H1 (cell line): Measurements from ENCODE around the gene EIF4E2. TPM values are rescaled to one million over a fixed set of nuclear protein-coding genes. Genes with fewer than 3 reads are reported as not detected.

Experiments
- CTCF ChIA-PET: fragments of 300-600 bp; sonication (Branson Sonifier 250); formaldehyde crosslinking; loops from one replicate; lab custom pipeline; 2021; ENCODE audit not compliant: partially characterized antibody; lab: Charles Lee
- POLR2A ChIA-PET: fragments of 300-600 bp; sonication (Branson Sonifier 250); formaldehyde crosslinking; loops from one replicate; lab custom pipeline; 2021; ENCODE audit warnings: inconsistent platforms; ENCODE audit not compliant: partially characterized antibody; lab: Charles Lee
- DNase-seq, 2 experiments: peaks; one replicate each; pipeline versions ENCODE4 v3.0.0 to v3.0.0-alpha.2; 2010 to 2022; ENCODE audit warnings: low spot score in 2 of 2, low read depth in 1 of 2, mixed read lengths in 1 of 2
- FAIRE-seq: peaks from 2 replicates; lab custom pipeline; 2011; peaks lifted over from hg19 to GRCh38; lab: Jason Lieb, UNC
- H2AFZ ChIP-seq: 2 replicates; pipeline ENCODE4 v1.8.1; 2012; ENCODE audit warnings: low read length, inconsistent platforms
- H2AK5ac ChIP-seq: 2 replicates; pipeline ENCODE4 v1.6.1; 2013; ENCODE audit warnings: low read depth, low read length
- H2BK120ac ChIP-seq: replicated peaks from 2 replicates; pipeline ENCODE3; 2013; ENCODE audit warnings: low read depth, low read length, inconsistent platforms
- H2BK12ac ChIP-seq: 2 replicates; pipeline ENCODE4 v1.6.1; 2013; ENCODE audit warnings: low read depth, low read length
- H2BK15ac ChIP-seq: 2 replicates; pipeline ENCODE4 v1.6.1; 2013; ENCODE audit warnings: low read length
- H2BK20ac ChIP-seq: 2 replicates; pipeline ENCODE4 v1.6.1; 2013; ENCODE audit warnings: low read length
- H2BK5ac ChIP-seq: 2 replicates; pipeline ENCODE4 v1.6.1; 2013; ENCODE audit warnings: low read depth, low read length
- H3K14ac ChIP-seq: 2 replicates; pipeline ENCODE4 v1.6.1; 2013; ENCODE audit warnings: inconsistent platforms; ENCODE audit not compliant: insufficient read length
- H3K18ac ChIP-seq: 2 replicates; pipeline ENCODE4 v1.6.1; 2013; ENCODE audit warnings: low read length; ENCODE audit errors: extremely low read depth
- H3K23ac ChIP-seq: 2 replicates; pipeline ENCODE4 v1.6.1; 2013; ENCODE audit warnings: inconsistent platforms; ENCODE audit not compliant: insufficient read length
- H3K23me2 ChIP-seq: 2 replicates; pipeline ENCODE4 v1.6.1; 2013; ENCODE audit warnings: low read depth, low read length
- H3K27ac ChIP-seq: 2 replicates; pipeline ENCODE4 v1.6.1; 2011; ENCODE audit warnings: low read depth, low read length, inconsistent platforms
- H3K27me3 ChIP-seq, 4 experiments: replicated peaks in 1 of 4; 1 replicate in 1 of 4; 2 replicates in 3 of 4; pipeline versions ENCODE4 v1.6.1 to v1.8.1; 2011 to 2013; ENCODE audit warnings: low read length in 3 of 4, mild to moderate bottlenecking in 3 of 4, inconsistent platforms in 2 of 4, mixed read lengths in 2 of 4, moderate library complexity in 1 of 4; ENCODE audit not compliant: control insufficient read depth in 3 of 4, insufficient read depth in 3 of 4; ENCODE audit errors: extremely low read depth in 1 of 4
- H3K36me3 ChIP-seq, 4 experiments: 2 replicates each; pipeline versions ENCODE4 v1.6.1 to v1.8.1; 2011 to 2013; ENCODE audit warnings: mild to moderate bottlenecking in 4 of 4, low read length in 3 of 4, moderate library complexity in 2 of 4, control low read depth in 1 of 4, inconsistent platforms in 1 of 4; ENCODE audit not compliant: insufficient read depth in 4 of 4, control insufficient read depth in 2 of 4
- H3K4ac ChIP-seq: replicated peaks from 2 replicates; pipeline ENCODE3; 2013; ENCODE audit warnings: low read length, low read depth, mixed read lengths, inconsistent platforms; ENCODE audit not compliant: insufficient read length
- H3K4me1 ChIP-seq, 4 experiments: replicated peaks in 1 of 4; 1 replicate in 1 of 4; 2 replicates in 3 of 4; pipeline versions ENCODE4 v1.6.1 to v1.8.1; 2011 to 2013; ENCODE audit warnings: low read length in 3 of 4, inconsistent platforms in 2 of 4, mixed read lengths in 1 of 4; ENCODE audit not compliant: insufficient read depth in 4 of 4, control insufficient read depth in 3 of 4
- H3K4me2 ChIP-seq, 2 experiments: 2 replicates each; pipeline versions ENCODE4 v1.6.1 to v1.8.1; 2011 to 2013; ENCODE audit warnings: low read depth in 2 of 2, low read length in 2 of 2, control low read depth in 1 of 2, inconsistent platforms in 1 of 2, mild to moderate bottlenecking in 1 of 2; ENCODE audit not compliant: insufficient read depth in 1 of 2
- H3K4me3 ChIP-seq, 4 experiments: fragments of 200-600, 300-600 bp in 1 of 4; sonication (generic), shearing (Covaris generic), sonication (Bioruptor Twin) in 1 of 4; 2 replicates each; pipeline versions ENCODE4 v1.5.1 to v1.8.1; 2011 to 2016; ENCODE audit warnings: low read length in 4 of 4, low read depth in 3 of 4, control low read depth in 2 of 4, inconsistent platforms in 2 of 4, mild to moderate bottlenecking in 2 of 4, mixed read lengths in 1 of 4, moderate library complexity in 1 of 4; ENCODE audit not compliant: insufficient read depth in 2 of 4; ENCODE audit errors: extremely low read depth in 1 of 4
- H3K56ac ChIP-seq: replicated peaks from 2 replicates; pipeline ENCODE3; 2013; ENCODE audit warnings: low read depth, mild to moderate bottlenecking, mixed read lengths, low read length, inconsistent platforms; ENCODE audit not compliant: insufficient read length
- H3K79me1 ChIP-seq: 2 replicates; pipeline ENCODE4 v1.6.1; 2013; ENCODE audit warnings: low read depth, low read length, control low read depth
- H3K79me2 ChIP-seq, 2 experiments: 2 replicates each; pipeline versions ENCODE4 v1.6.1 to v1.8.1; 2012 to 2013; ENCODE audit warnings: low read length in 2 of 2, mild to moderate bottlenecking in 2 of 2, inconsistent platforms in 1 of 2; ENCODE audit not compliant: insufficient read depth in 2 of 2, control insufficient read depth in 1 of 2
- H3K9ac ChIP-seq, 4 experiments: replicated peaks in 1 of 4; 1 replicate in 1 of 4; 2 replicates in 3 of 4; pipeline versions ENCODE4 v1.6.1 to v1.8.1; 2011 to 2013; ENCODE audit warnings: low read depth in 3 of 4, low read length in 3 of 4, control low read depth in 2 of 4, mild to moderate bottlenecking in 2 of 4, moderate library complexity in 2 of 4, inconsistent platforms in 1 of 4; ENCODE audit errors: extremely low read depth in 1 of 4
- H3K9me3 ChIP-seq, 2 experiments: 2 replicates each; pipeline versions ENCODE4 v1.6.1 to v1.8.1; 2012 to 2013; ENCODE audit warnings: mild to moderate bottlenecking in 2 of 2, moderate library complexity in 2 of 2, control low read depth in 1 of 2, inconsistent platforms in 1 of 2, low read depth in 1 of 2, low read length in 1 of 2, mixed read lengths in 1 of 2; ENCODE audit not compliant: insufficient read depth in 2 of 2
- H4K20me1 ChIP-seq, 2 experiments: replicated peaks in 1 of 2; 2 replicates each; pipeline versions ENCODE3 to v1.8.1; 2011 to 2013; ENCODE audit warnings: inconsistent platforms in 2 of 2, low read length in 2 of 2, mild to moderate bottlenecking in 1 of 2; ENCODE audit not compliant: insufficient read depth in 2 of 2, control insufficient read depth in 1 of 2
- H4K5ac ChIP-seq: 2 replicates; pipeline ENCODE4 v1.6.1; 2013; ENCODE audit warnings: low read length, low read depth, mixed read lengths, inconsistent platforms; ENCODE audit not compliant: insufficient read length
- H4K8ac ChIP-seq: 2 replicates; pipeline ENCODE4 v1.8.0; 2013; ENCODE audit warnings: mild to moderate bottlenecking, moderate library complexity, low read length, inconsistent platforms; ENCODE audit not compliant: insufficient read depth; ENCODE audit errors: extremely low read depth
- H4K91ac ChIP-seq: replicated peaks from 2 replicates; pipeline ENCODE3; 2013; ENCODE audit warnings: low read length, mixed read lengths, inconsistent platforms; ENCODE audit not compliant: insufficient read length
- ATF3 ChIP-seq: IDR thresholded peaks from 2 replicates; pipeline ENCODE4 v1.6.1; 2011; ENCODE audit warnings: low read depth, mild to moderate bottlenecking, low read length; ENCODE audit not compliant: insufficient read depth
- CBX8 ChIP-seq: fragments of 300-800, 300-1000 bp; sonication (generic); IDR thresholded peaks from 2 replicates; pipeline ENCODE4 v1.7.1; 2016; ENCODE audit warnings: low read depth, low read length, borderline replicate concordance
- CEBPB ChIP-seq: IDR thresholded peaks from 2 replicates; pipeline ENCODE4 v1.6.1; 2012; ENCODE audit warnings: low read depth, low read length
- EZH2 ChIP-seq: fragments of 200-600 bp; sonication (generic); IDR thresholded peaks from 2 replicates; pipeline ENCODE4 v1.7.1; 2012; ENCODE audit warnings: low read depth, mild to moderate bottlenecking, moderate library complexity, low read length, inconsistent platforms; ENCODE audit not compliant: severe bottlenecking
- KDM5A ChIP-seq: fragments of 200-600 bp; IDR thresholded peaks from 2 replicates; pipeline ENCODE4 v1.7.1; 2012; ENCODE audit warnings: mild to moderate bottlenecking, low read length, inconsistent platforms, mixed read lengths
- POLR2A ChIP-seq, 2 experiments: IDR thresholded peaks; 1 replicate in 1 of 2; 2 replicates in 1 of 2; pipeline ENCODE4 v1.6.1; 2011; ENCODE audit warnings: low read depth in 2 of 2, low read length in 2 of 2, mild to moderate bottlenecking in 2 of 2; ENCODE audit errors: control extremely low read depth in 1 of 2
- SIRT6 ChIP-seq: IDR thresholded peaks from one replicate; pipeline ENCODE4 v1.7.1; 2012; ENCODE audit warnings: low read length, inconsistent platforms
- SUZ12 ChIP-seq: fragments of 200-600 bp; sonication (generic); IDR thresholded peaks from 2 replicates; pipeline ENCODE4 v1.6.1; 2012; ENCODE audit warnings: mild to moderate bottlenecking, inconsistent platforms, low read length, moderate library complexity, mixed read lengths
- WGBS, 2 experiments: shearing (Covaris generic) in 1 of 2; methylation state at CpG; one replicate each; pipeline versions ENCODE4 v1.1.6 to v1.1.7; 2013 to 2015; ENCODE audit warnings: low lambda C conversion rate in 2 of 2, mixed read lengths in 2 of 2, inconsistent platforms in 1 of 2, low coverage in 1 of 2, missing lambda C conversion rate in 1 of 2; ENCODE audit not compliant: insufficient replicate concordance in 2 of 2, insufficient coverage in 1 of 2, insufficient read length in 1 of 2; ENCODE audit errors: extremely low coverage in 1 of 2, missing lambda C conversion rate in 1 of 2; 5-methylcytosine and 5-hydroxymethylcytosine counted together
- polyA plus RNA-seq, 7 experiments: library from polyadenylated mRNA; depleted of rRNA in 3 of 7; stranded (reverse) in 5 of 7; unstranded in 2 of 7; fragments of >200 nt in 5 of 7; fragments of 200-250 nt in 2 of 7; gene quantifications; 1 replicate in 5 of 7; 2 replicates in 1 of 7; 4 replicates in 1 of 7; pipeline versions ENCODE4 v1.2.1 to v1.2.3, GENCODE V29; 2011 to 2013; ENCODE audit warnings: missing spikeins in 2 of 7, mixed read lengths in 2 of 7
- total RNA-seq: library from RNA; stranded (reverse); fragmentation: NEBNext Ultra II Directional; extraction: Animal tissue kit (Norgen Biotek cat#: 25700); gene quantifications from 2 replicates; pipeline ENCODE4 v1.2.1, GENCODE V29; 2021

The EIF4E2 gene
- total and polyA plus RNA-seq, 2 of the 8 experiments (the other 6 are each of a cell fraction or from before 2014, with no cell fraction given): 39.4 to 114 TPM

DNA sequence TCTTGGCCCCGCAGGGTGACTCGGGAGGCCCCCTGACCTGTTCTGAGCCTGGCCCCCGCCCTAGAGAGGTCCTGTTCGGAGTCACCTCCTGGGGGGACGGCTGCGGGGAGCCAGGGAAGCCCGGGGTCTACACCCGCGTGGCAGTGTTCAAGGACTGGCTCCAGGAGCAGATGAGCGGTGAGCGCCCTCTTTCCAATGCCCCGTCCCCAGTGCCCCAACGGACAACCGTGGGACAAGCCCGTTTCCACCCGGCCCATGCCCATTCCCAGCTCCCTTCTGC, 27.1 kb upstream of the EIF4E2 start:
- H3K9me3 ChIP-seq: no peaks in the 10 kb centered on the region

More for the DNA sequence above, 27.1 kb upstream of the EIF4E2 start:
- Histone ChIP-seq H2BK12ac (no peak overlapping the region), H2AK5ac (no peak overlapping the region), H3K27ac (no peak overlapping the region), H3K18ac (no peak overlapping the region), H3K36me3 (no peaks in the 10 kb centered on the region), H3K4me1 (peaks cover 0 to 22% (median 9%) of the 10 kb centered on the region in 4 experiments; a peak in 6 of 7 replicates), H3K27me3 (peaks cover 19 to 45% (median 37%) of the 10 kb centered on the region in 4 experiments), H4K5ac (no peak overlapping the region), H2BK120ac (no peak overlapping the region), H4K8ac (no peak overlapping the region; the same call in 1 of the 2 replicates), H3K14ac (no peak overlapping the region), H3K79me1 (no peaks in the 10 kb centered on the region), H4K20me1 (peaks cover 3 to 4% of the 10 kb centered on the region in 2 experiments), H2AFZ (no peak overlapping the region), H2BK20ac (no peak overlapping the region)
- POLR2A ChIA-PET: interaction anchor here (0.7 to 1.7 kb wide), 7 partner anchors 15 to 79 kb away, joined by 3 to 5 read pairs (median 4); no protein-coding TSS in a partner anchor
- DNase-seq (no peak), FAIRE-seq (no peak)
- TF ChIP-seq CEBPB (no peak), EZH2 (no peak), CBX8 (no peak), SUZ12 (no peak), SIRT6 (no peak), ATF3 (no peak), KDM5A (no peak), POLR2A (IDR thresholded peaks at IDR 0.05; ENCODE audit: control extremely low read depth in 1 of 2, low read depth in 2 of 2, low read length in 2 of 2) (no peak)
- TF ChIP-seq, all 59 proteins: peak for 0
- Histone ChIP-seq H2BK15ac (no peak overlapping the region), H3K79me2 (no peaks in the 10 kb centered on the region), H3K4me3 (peak overlapping the region in 3 of 4 experiments; percentile 41 to 60 (median 52); a peak in 4 of 8 replicates), H3K4ac (no peak overlapping the region), H3K23me2 (peaks cover 10% of the 10 kb centered on the region; the same call in 1 of the 2 replicates), H2BK5ac (no peak overlapping the region), H4K91ac (no peak overlapping the region), H3K23ac (no peak overlapping the region), H3K56ac (no peak overlapping the region), H3K9ac (no peak overlapping the region), H3K4me2 (peak overlapping the region; percentile 54 to 84)
- CTCF ChIA-PET: interaction anchor here (0.9 to 10.6 kb wide), 26 partner anchors 10 to 671 kb away, joined by 3 to 176 read pairs (median 10); partner anchors contain the start of genes ALPG and CHRNG
- WGBS, 2 experiments: 32% methylated on average over 16 of the region's 16 CpGs; no CpG with 5 or more reads in 1 of the 2 experiments
